Measurements from ENCODE around the gene CDKN2B. TPM values are rescaled to one million over a fixed set of nuclear protein-coding genes. Genes with fewer than 3 reads are reported as not detected.

CDKN2B gene
- total RNA-seq, 1 experiment from 2014 or later, result 30.4 TPM

- DNase-seq, result no peak
- no peak overlapping the region for H3K4me3 Mint-ChIP-seq (ENCODE audit: low read depth, unreplicated experiment)
- no peak for TF ChIP-seq CTCF (IDR thresholded peaks at IDR 0.05; ENCODE audit: unreplicated experiment)
- BruUV-seq (replicated peaks), result no TSS peak
- intact Hi-C loops (cut with micrococcal nuclease; ENCODE audit: unreplicated experiment), result no loop called here
- H3K27me3 Mint-ChIP-seq (ENCODE audit: unreplicated experiment), result no peaks in the 10 kb centered on the region
- no peaks in the 10 kb centered on the region for H3K4me1 Mint-ChIP-seq (ENCODE audit: low read depth, unreplicated experiment)
- CTCF ChIA-PET, result no interaction called here
- peaks cover 3% of the 10 kb centered on the region for H3K9me3 Mint-ChIP-seq (ENCODE audit: low read depth, unreplicated experiment)
- H3K36me3 Mint-ChIP-seq (ENCODE audit: insufficient read depth, unreplicated experiment), result peaks cover 6% of the 10 kb centered on the region
- no peak overlapping the region for H3K27ac Mint-ChIP-seq (ENCODE audit: unreplicated experiment)
These were observed 13.3 kb upstream of the CDKN2B start for GRCh38 chr9:22022396-22022795.

GRCh38 chr9:22010866-22011625 lies 1.9 kb upstream of the CDKN2B start:
- no peak for TF ChIP-seq CTCF (IDR thresholded peaks at IDR 0.05; ENCODE audit: unreplicated experiment)
- peaks cover 23% of the 10 kb centered on the region for H3K36me3 Mint-ChIP-seq (ENCODE audit: insufficient read depth, unreplicated experiment)
- DNase-seq, result no peak
- no peaks in the 10 kb centered on the region for H3K27me3 Mint-ChIP-seq (ENCODE audit: unreplicated experiment)
- CTCF ChIA-PET, result interaction anchor here (0.8 kb wide), 1 partner anchor 108 kb away, joined by 3 read pairs; no protein-coding TSS in a partner anchor
- H3K27ac Mint-ChIP-seq (ENCODE audit: unreplicated experiment), result no peak overlapping the region
- BruUV-seq (replicated peaks), result no TSS peak
- intact Hi-C loops (cut with micrococcal nuclease; ENCODE audit: unreplicated experiment), result no loop called here
- H3K4me3 Mint-ChIP-seq (ENCODE audit: low read depth, unreplicated experiment), result no peak overlapping the region
- H3K9me3 Mint-ChIP-seq (ENCODE audit: low read depth, unreplicated experiment), result no peaks in the 10 kb centered on the region
- H3K4me1 Mint-ChIP-seq (ENCODE audit: low read depth, unreplicated experiment), result no peaks in the 10 kb centered on the region

- no peak for TF ChIP-seq CTCF (IDR thresholded peaks at IDR 0.05; ENCODE audit: unreplicated experiment)
- intact Hi-C loops (cut with micrococcal nuclease; ENCODE audit: unreplicated experiment), result loop anchor here (5.0 kb wide), 1 partner anchor 233 kb away; no protein-coding TSS in a partner anchor
- peaks cover 39% of the 10 kb centered on the region for H3K36me3 Mint-ChIP-seq (ENCODE audit: insufficient read depth, unreplicated experiment)
- no peaks in the 10 kb centered on the region for H3K27me3 Mint-ChIP-seq (ENCODE audit: unreplicated experiment)
- no peaks in the 10 kb centered on the region for H3K9me3 Mint-ChIP-seq (ENCODE audit: low read depth, unreplicated experiment)
- CTCF ChIA-PET, result interaction anchor here (0.9 to 3.1 kb wide), 13 partner anchors 14 to 234 kb away, joined by 3 to 18 read pairs (median 5); partner anchors contain the start of genes CDKN2A and CDKN2B-AS1
- peak overlapping the region; percentile 96 for H3K4me3 Mint-ChIP-seq (ENCODE audit: low read depth, unreplicated experiment)
- TSS peak; percentile 48 for BruUV-seq (replicated peaks)
- no peak for DNase-seq
- peaks cover 10% of the 10 kb centered on the region for H3K4me1 Mint-ChIP-seq (ENCODE audit: low read depth, unreplicated experiment)
- peak overlapping the region; percentile 53 for H3K27ac Mint-ChIP-seq (ENCODE audit: unreplicated experiment)
These were observed 382 bp upstream of the CDKN2B start for GRCh38 chr9:22009506-22009867.

GRCh38 chr9:22008384-22008716 lies 755 bp downstream of the CDKN2B start:
- H3K36me3 Mint-ChIP-seq (ENCODE audit: insufficient read depth, unreplicated experiment), result peaks cover 47% of the 10 kb centered on the region
- DNase-seq, result no peak
- peaks cover 17% of the 10 kb centered on the region for H3K4me1 Mint-ChIP-seq (ENCODE audit: low read depth, unreplicated experiment)
- no peaks in the 10 kb centered on the region for H3K27me3 Mint-ChIP-seq (ENCODE audit: unreplicated experiment)
- intact Hi-C loops (cut with micrococcal nuclease; ENCODE audit: unreplicated experiment), result loop anchor here (1.0 to 5.0 kb wide), 2 partner anchors 195 to 234 kb away; no protein-coding TSS in a partner anchor
- H3K4me3 Mint-ChIP-seq (ENCODE audit: low read depth, unreplicated experiment), result peak overlapping the region; percentile 96
- H3K9me3 Mint-ChIP-seq (ENCODE audit: low read depth, unreplicated experiment), result no peaks in the 10 kb centered on the region
- no TSS peak for BruUV-seq (replicated peaks)
- CTCF ChIA-PET, result interaction anchor here (0.9 to 3.1 kb wide), 13 partner anchors 13 to 236 kb away, joined by 3 to 18 read pairs (median 5); partner anchors contain the start of genes CDKN2A and CDKN2B-AS1
- TF ChIP-seq CTCF (IDR thresholded peaks at IDR 0.05; ENCODE audit: unreplicated experiment), result no peak
- peak overlapping the region; percentile 53 for H3K27ac Mint-ChIP-seq (ENCODE audit: unreplicated experiment)
